ENCODE results near the gene CSDE1.

CSDE1 gene

GRCh38 chr1:114702737-114703136 lies 55.0 kb downstream of the CSDE1 start:
- no peaks in the 10 kb centered on the region for H3K4me1 ChIP-seq (ENCODE audit: control insufficient read depth, insufficient read depth, low read length, poor library complexity, severe bottlenecking)
- H3K36me3 ChIP-seq (ENCODE audit: control insufficient read depth, insufficient read depth, low read length): peaks cover 26% of the 10 kb centered on the region
- no peak overlapping the region for H3K4me3 ChIP-seq (ENCODE audit: extremely low read depth, insufficient read depth, low read length, poor library complexity, severe bottlenecking)
- no peak overlapping the region for H3K27ac ChIP-seq (ENCODE audit: low read depth, low read length, severe bottlenecking)
- 100% methylated on average over 2 of the region's 5 CpGs; no CpG with 5 or more reads in 1 of the 2 experiments for WGBS, 2 experiments (ENCODE audit: insufficient coverage in 2 of 2)
- H3K9me3 ChIP-seq (ENCODE audit: control insufficient read depth, low read length): no peaks in the 10 kb centered on the region

GRCh38 chr1:114701931-114702330 lies 55.9 kb downstream of the CSDE1 start:
- Histone ChIP-seq H3K9me3 (ENCODE audit: control insufficient read depth, low read length) (no peaks in the 10 kb centered on the region), H3K27ac (ENCODE audit: low read depth, low read length, severe bottlenecking) (no peak overlapping the region), H3K36me3 (ENCODE audit: control insufficient read depth, insufficient read depth, low read length) (peaks cover 18% of the 10 kb centered on the region), H3K4me1 (ENCODE audit: control insufficient read depth, insufficient read depth, low read length, poor library complexity, severe bottlenecking) (no peaks in the 10 kb centered on the region), H3K4me3 (ENCODE audit: extremely low read depth, insufficient read depth, low read length, poor library complexity, severe bottlenecking) (no peak overlapping the region)
- no CpG with 5 or more reads among the region's 2 CpGs for WGBS, 2 experiments (ENCODE audit: insufficient coverage in 2 of 2)

GRCh38 chr1:114700036-114700600 lies 57.7 kb downstream of the CSDE1 start:
- peaks cover 2% of the 10 kb centered on the region for H3K36me3 ChIP-seq (ENCODE audit: control insufficient read depth, insufficient read depth, low read length)
- no peaks in the 10 kb centered on the region for H3K4me1 ChIP-seq (ENCODE audit: control insufficient read depth, insufficient read depth, low read length, poor library complexity, severe bottlenecking)
- WGBS, 2 experiments (ENCODE audit: insufficient coverage in 2 of 2): 80% methylated on average over 1 to 2 of the region's 4 CpGs

GRCh38 chr1:114696810-114697209 lies 61.0 kb downstream of the CSDE1 start:
- H3K36me3 ChIP-seq (ENCODE audit: control insufficient read depth, insufficient read depth, low read length): no peaks in the 10 kb centered on the region
- no peaks in the 10 kb centered on the region for H3K9me3 ChIP-seq (ENCODE audit: control insufficient read depth, low read length)
- H3K27ac ChIP-seq (ENCODE audit: low read depth, low read length, severe bottlenecking): no peak overlapping the region
- H3K4me1 ChIP-seq (ENCODE audit: control insufficient read depth, insufficient read depth, low read length, poor library complexity, severe bottlenecking): no peaks in the 10 kb centered on the region
- H3K4me3 ChIP-seq (ENCODE audit: extremely low read depth, insufficient read depth, low read length, poor library complexity, severe bottlenecking): no peak overlapping the region

More at GRCh38 chr1:114700036-114700600, 57.7 kb downstream of the CSDE1 start:
- Histone ChIP-seq H3K27ac (ENCODE audit: low read depth, low read length, severe bottlenecking) (no peak overlapping the region), H3K9me3 (ENCODE audit: control insufficient read depth, low read length) (no peaks in the 10 kb centered on the region), H3K4me3 (ENCODE audit: extremely low read depth, insufficient read depth, low read length, poor library complexity, severe bottlenecking) (no peak overlapping the region)

- H3K4me3 ChIP-seq (ENCODE audit: extremely low read depth, insufficient read depth, low read length, poor library complexity, severe bottlenecking): no peak within 1 kb of the TSS
- H3K9me3 ChIP-seq (ENCODE audit: control insufficient read depth, low read length): no peaks in the 10 kb centered on the region
- 100% methylated on average over 2 of the region's 6 CpGs; no CpG with 5 or more reads in 1 of the 2 experiments for WGBS, 2 experiments (ENCODE audit: insufficient coverage in 2 of 2)
- H3K4me1 ChIP-seq (ENCODE audit: control insufficient read depth, insufficient read depth, low read length, poor library complexity, severe bottlenecking): no peaks in the 10 kb centered on the region
- no peak within 1 kb of the TSS for H3K27ac ChIP-seq (ENCODE audit: low read depth, low read length, severe bottlenecking)
- no peaks in the 10 kb centered on the region for H3K36me3 ChIP-seq (ENCODE audit: control insufficient read depth, insufficient read depth, low read length)
These were observed 62.2 kb downstream of the CSDE1 start, which contains the start of gene AMPD1 for GRCh38 chr1:114695430-114696058. Gene AMPD1, minus strand, starts transcription at chr1:114695546. Its CDS starts 75 bp downstream, at chr1:114695471.

- no peak overlapping the region for H3K4me3 ChIP-seq (ENCODE audit: extremely low read depth, insufficient read depth, low read length, poor library complexity, severe bottlenecking)
- H3K4me1 ChIP-seq (ENCODE audit: control insufficient read depth, insufficient read depth, low read length, poor library complexity, severe bottlenecking): no peaks in the 10 kb centered on the region
- no peaks in the 10 kb centered on the region for H3K36me3 ChIP-seq (ENCODE audit: control insufficient read depth, insufficient read depth, low read length)
- WGBS, 2 experiments (ENCODE audit: insufficient coverage in 2 of 2): 91 to 100% methylated on average over 1 to 5 of the region's 9 CpGs
- H3K9me3 ChIP-seq (ENCODE audit: control insufficient read depth, low read length): no peaks in the 10 kb centered on the region
- no peak overlapping the region for H3K27ac ChIP-seq (ENCODE audit: low read depth, low read length, severe bottlenecking)
These were observed 63.1 kb downstream of the CSDE1 start for GRCh38 chr1:114694540-114695310.

DNA sequence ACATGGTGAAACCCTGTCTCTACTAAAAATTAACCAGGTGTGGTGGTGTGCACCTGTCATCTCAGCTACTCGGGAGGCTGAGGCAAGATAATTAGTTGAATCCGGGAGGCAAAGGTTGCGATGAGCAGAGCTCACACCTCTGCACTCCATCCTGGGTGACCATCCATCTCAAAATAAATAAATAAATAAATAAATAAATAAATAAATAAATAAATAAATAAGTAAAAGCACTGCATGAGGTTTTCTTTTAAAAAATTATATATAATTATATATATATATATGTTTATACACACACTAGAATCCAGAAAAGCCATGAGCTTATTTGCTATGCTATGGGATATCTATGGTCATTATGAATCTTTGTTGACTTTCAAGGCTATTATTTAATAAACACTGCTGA lies 64.8 kb downstream of the CSDE1 start:
- no CpG with 5 or more reads among the region's 3 CpGs for WGBS, 2 experiments (ENCODE audit: insufficient coverage in 2 of 2)
- H3K4me3 ChIP-seq (ENCODE audit: extremely low read depth, insufficient read depth, low read length, poor library complexity, severe bottlenecking): no peak overlapping the region
- no peaks in the 10 kb centered on the region for H3K9me3 ChIP-seq (ENCODE audit: control insufficient read depth, low read length)
- no peak overlapping the region for H3K27ac ChIP-seq (ENCODE audit: low read depth, low read length, severe bottlenecking)
- no peaks in the 10 kb centered on the region for H3K36me3 ChIP-seq (ENCODE audit: control insufficient read depth, insufficient read depth, low read length)
- no peaks in the 10 kb centered on the region for H3K4me1 ChIP-seq (ENCODE audit: control insufficient read depth, insufficient read depth, low read length, poor library complexity, severe bottlenecking)

DNA sequence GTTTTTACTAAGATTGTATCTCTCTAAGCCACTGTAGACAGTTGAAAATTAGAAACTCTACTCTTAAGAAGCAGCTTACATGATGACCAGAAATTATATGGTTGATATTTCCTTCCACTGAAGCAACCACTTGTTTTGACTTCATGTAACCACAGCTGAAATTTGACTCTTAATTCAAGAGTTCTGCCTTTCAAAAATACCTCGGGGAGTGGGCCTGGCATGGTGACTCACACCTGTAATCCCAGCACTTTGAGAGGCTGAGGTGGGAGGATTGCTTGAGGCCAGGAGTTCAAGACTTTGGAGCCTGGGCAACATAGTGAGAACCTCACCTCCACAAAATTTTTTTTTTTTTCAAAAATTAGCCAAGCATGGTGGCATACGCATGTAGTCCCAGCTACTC lies 66.7 kb downstream of the CSDE1 start:
- no peak overlapping the region for H3K27ac ChIP-seq (ENCODE audit: low read depth, low read length, severe bottlenecking)
- WGBS, 2 experiments (ENCODE audit: insufficient coverage in 2 of 2): 100% methylated on average over 1 of the region's 2 CpGs; no CpG with 5 or more reads in 1 of the 2 experiments
- no peaks in the 10 kb centered on the region for H3K36me3 ChIP-seq (ENCODE audit: control insufficient read depth, insufficient read depth, low read length)
- no peak overlapping the region for H3K4me3 ChIP-seq (ENCODE audit: extremely low read depth, insufficient read depth, low read length, poor library complexity, severe bottlenecking)
- H3K4me1 ChIP-seq (ENCODE audit: control insufficient read depth, insufficient read depth, low read length, poor library complexity, severe bottlenecking): no peaks in the 10 kb centered on the region
- no peaks in the 10 kb centered on the region for H3K9me3 ChIP-seq (ENCODE audit: control insufficient read depth, low read length)

DNA sequence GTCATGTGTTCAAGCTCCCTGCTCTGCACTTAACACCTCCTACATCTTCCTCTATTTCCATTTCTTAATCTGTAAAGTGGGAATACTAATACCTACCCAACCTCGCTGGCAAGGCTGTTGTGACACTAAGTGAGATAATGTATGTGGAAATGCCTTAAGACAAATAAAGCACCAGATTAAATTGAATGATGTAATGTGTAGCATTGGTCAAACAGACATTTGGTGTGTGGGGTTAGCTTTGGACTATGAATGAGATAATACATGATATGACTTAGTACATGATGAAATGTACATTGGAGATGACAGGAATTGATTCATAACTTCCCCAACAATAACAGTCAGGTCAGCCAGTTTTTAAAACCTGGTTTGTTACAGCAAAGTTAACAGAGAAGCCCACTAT lies 67.6 kb downstream of the CSDE1 start:
- Histone ChIP-seq H3K27ac (ENCODE audit: low read depth, low read length, severe bottlenecking) (no peak overlapping the region), H3K4me1 (ENCODE audit: control insufficient read depth, insufficient read depth, low read length, poor library complexity, severe bottlenecking) (no peaks in the 10 kb centered on the region), H3K4me3 (ENCODE audit: extremely low read depth, insufficient read depth, low read length, poor library complexity, severe bottlenecking) (no peak overlapping the region), H3K9me3 (ENCODE audit: control insufficient read depth, low read length) (no peaks in the 10 kb centered on the region), H3K36me3 (ENCODE audit: control insufficient read depth, insufficient read depth, low read length) (no peaks in the 10 kb centered on the region)
- no CpG with 5 or more reads among the region's 1 CpG for WGBS, 2 experiments (ENCODE audit: insufficient coverage in 2 of 2)

DNA sequence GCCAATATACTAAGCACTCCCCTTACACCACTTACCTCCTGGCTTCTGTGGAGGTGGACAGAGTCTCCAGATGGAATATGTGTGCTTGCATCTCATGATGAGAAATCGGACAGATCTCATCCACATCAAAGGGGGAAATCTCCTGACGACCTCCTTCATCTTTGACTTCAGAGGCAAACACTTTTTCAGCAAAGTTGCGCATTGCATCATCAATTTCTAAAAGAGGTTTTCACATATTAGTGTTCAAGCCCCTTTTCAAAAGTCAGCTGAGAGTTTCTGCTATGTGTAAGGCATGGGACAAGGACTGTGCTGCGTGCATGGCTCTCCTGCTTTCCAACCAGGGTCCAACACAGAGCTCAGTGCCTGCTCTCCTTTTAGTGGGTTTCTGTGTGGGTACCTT lies 69.3 kb downstream of the CSDE1 start:
- Histone ChIP-seq H3K4me3 (ENCODE audit: extremely low read depth, insufficient read depth, low read length, poor library complexity, severe bottlenecking) (no peak overlapping the region), H3K4me1 (ENCODE audit: control insufficient read depth, insufficient read depth, low read length, poor library complexity, severe bottlenecking) (no peaks in the 10 kb centered on the region), H3K27ac (ENCODE audit: low read depth, low read length, severe bottlenecking) (no peak overlapping the region), H3K36me3 (ENCODE audit: control insufficient read depth, insufficient read depth, low read length) (no peaks in the 10 kb centered on the region), H3K9me3 (ENCODE audit: control insufficient read depth, low read length) (no peaks in the 10 kb centered on the region)
- 74 to 88% methylated on average over 2 to 3 of the region's 4 CpGs for WGBS, 2 experiments (ENCODE audit: insufficient coverage in 2 of 2)

DNA sequence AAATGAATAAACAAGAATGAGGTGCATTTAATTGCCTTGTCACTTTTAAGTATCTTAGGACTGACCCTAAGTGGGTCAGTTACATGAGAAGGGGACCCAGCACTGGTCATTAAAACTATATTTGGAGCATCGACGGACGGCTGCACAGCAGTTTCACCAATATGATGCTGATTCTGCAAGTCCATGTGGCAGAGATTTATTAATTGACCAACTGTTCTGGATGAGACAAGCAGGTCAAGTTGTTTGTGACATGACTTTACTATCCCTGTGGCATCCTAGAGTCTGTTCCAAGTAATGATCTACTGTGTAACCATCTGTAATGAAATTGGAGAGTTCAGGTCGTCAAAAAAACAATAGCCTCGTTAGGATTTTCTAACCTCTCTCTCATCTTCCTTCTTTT lies 71.9 kb downstream of the CSDE1 start:
- Histone ChIP-seq H3K4me1 (ENCODE audit: control insufficient read depth, insufficient read depth, low read length, poor library complexity, severe bottlenecking) (no peaks in the 10 kb centered on the region), H3K27ac (ENCODE audit: low read depth, low read length, severe bottlenecking) (no peak overlapping the region), H3K9me3 (ENCODE audit: control insufficient read depth, low read length) (no peaks in the 10 kb centered on the region), H3K36me3 (ENCODE audit: control insufficient read depth, insufficient read depth, low read length) (no peaks in the 10 kb centered on the region), H3K4me3 (ENCODE audit: extremely low read depth, insufficient read depth, low read length, poor library complexity, severe bottlenecking) (no peak overlapping the region)
- 80 to 92% methylated on average over 3 to 5 of the region's 5 CpGs for WGBS, 2 experiments (ENCODE audit: insufficient coverage in 2 of 2)
